DOHH2 (cell line): ENCODE data around the gene PXK.

Experiments used
- H3F3A ChIP-seq: fragments of 200-600 bp; sonication (generic), shearing (Covaris generic); 2 replicates; pipeline ENCODE4 v1.6.0; 2016; ENCODE audit warnings: antibody characterized with exemption, mild to moderate bottlenecking; ENCODE audit not compliant: control insufficient read depth, insufficient read depth
- H3K27ac ChIP-seq: fragments of 200-600 bp; sonication (generic); 2 replicates; pipeline ENCODE4 v1.5.1; 2014; ENCODE audit warnings: low read depth, mild to moderate bottlenecking, low read length, moderate library complexity
- H3K27me3 ChIP-seq: fragments of 200-600 bp; sonication (generic); 2 replicates; pipeline ENCODE4 v1.6.1; 2014; ENCODE audit warnings: mild to moderate bottlenecking, low read length, mixed read lengths; ENCODE audit not compliant: control insufficient read depth
- H3K36me3 ChIP-seq: fragments of 200-600 bp; sonication (generic); 2 replicates; pipeline ENCODE4 v1.6.1; 2014; ENCODE audit warnings: mild to moderate bottlenecking, low read length, moderate library complexity, mixed read lengths; ENCODE audit not compliant: control insufficient read depth
- H3K4me1 ChIP-seq: fragments of 200-600 bp; sonication (generic); 2 replicates; pipeline ENCODE4 v1.6.1; 2014; ENCODE audit warnings: mild to moderate bottlenecking, low read length, mixed read lengths; ENCODE audit not compliant: control insufficient read depth
- H3K4me2 ChIP-seq: fragments of 200-600 bp; sonication (generic); 2 replicates; pipeline ENCODE4 v1.6.0; 2014; ENCODE audit warnings: mild to moderate bottlenecking, low read length, moderate library complexity
- H3K4me3 ChIP-seq: fragments of 200-600 bp; sonication (generic); 2 replicates; pipeline ENCODE4 v1.5.1; 2014; ENCODE audit warnings: mild to moderate bottlenecking, low read length, mixed read lengths
- H3K79me2 ChIP-seq: fragments of 200-600 bp; sonication (generic); 2 replicates; pipeline ENCODE4 v1.6.1; 2014; ENCODE audit warnings: mild to moderate bottlenecking, low read length, mixed read lengths; ENCODE audit not compliant: control insufficient read depth
- H3K9me2 ChIP-seq: fragments of 200-600 bp; sonication (generic); replicated peaks from 2 replicates; pipeline ENCODE4 v1.6.1; 2014; ENCODE audit warnings: mild to moderate bottlenecking, low read length, mixed read lengths; ENCODE audit not compliant: control insufficient read depth
- H3K9me3 ChIP-seq: fragments of 200-600 bp; sonication (generic); 2 replicates; pipeline ENCODE4 v1.6.1; 2014; ENCODE audit warnings: antibody characterized with exemption, low read length, mixed read lengths; ENCODE audit not compliant: control insufficient read depth, insufficient read depth
- H4K20me1 ChIP-seq: fragments of 200-600 bp; sonication (generic); 2 replicates; pipeline ENCODE4 v1.6.0; 2014; ENCODE audit warnings: low read depth, mild to moderate bottlenecking, antibody characterized with exemption, low read length, moderate library complexity; ENCODE audit not compliant: control insufficient read depth, insufficient read depth
- CTCF ChIP-seq: fragments of 200-600 bp; sonication (generic); IDR thresholded peaks from one replicate; pipeline ENCODE4 v1.5.1; 2014; ENCODE audit warnings: antibody characterized with exemption, mild to moderate bottlenecking, low read depth, low read length; ENCODE audit not compliant: poor library complexity, severe bottlenecking
- EZH2phosphoT487 ChIP-seq: fragments of 200-600 bp; sonication (generic); IDR thresholded peaks from 2 replicates; pipeline ENCODE4 v1.6.1; 2017; ENCODE audit warnings: borderline replicate concordance, mild to moderate bottlenecking, antibody characterized with exemption, low read length, moderate library complexity, mixed read lengths

PXK gene

GRCh38 chr3:58416191-58416590 lies 83.5 kb downstream of the PXK start:
- Histone ChIP-seq H3K4me1 (peaks cover 12% of the 10 kb centered on the region), H3K9me3 (no peaks in the 10 kb centered on the region), H3K4me3 (no peak overlapping the region), H3F3A (peaks cover 36% of the 10 kb centered on the region), H3K27ac (no peak overlapping the region), H3K79me2 (peaks cover 20% of the 10 kb centered on the region), H3K4me2 (no peak overlapping the region), H4K20me1 (peaks cover 5% of the 10 kb centered on the region; the same call in 1 of the 2 replicates), H3K9me2 (no peaks in the 10 kb centered on the region), H3K36me3 (peaks cover 98% of the 10 kb centered on the region), H3K27me3 (no peaks in the 10 kb centered on the region)
- no peak for TF ChIP-seq EZH2phosphoT487
- TF ChIP-seq CTCF = no peak

GRCh38 chr3:58417075-58417474 lies 84.4 kb downstream of the PXK start:
- Histone ChIP-seq H3K9me2 (no peaks in the 10 kb centered on the region), H3K4me3 (no peak overlapping the region), H3K9me3 (no peaks in the 10 kb centered on the region), H3K4me1 (peaks cover 12% of the 10 kb centered on the region), H3K79me2 (peaks cover 20% of the 10 kb centered on the region), H3K27me3 (no peaks in the 10 kb centered on the region), H3K36me3 (peaks cover 98% of the 10 kb centered on the region), H3K27ac (no peak overlapping the region), H3K4me2 (no peak overlapping the region), H4K20me1 (peaks cover 5% of the 10 kb centered on the region; the same call in 1 of the 2 replicates), H3F3A (peaks cover 34% of the 10 kb centered on the region)
- no peak for TF ChIP-seq EZH2phosphoT487
- TF ChIP-seq CTCF = no peak

- Histone ChIP-seq H3K4me2 (no peak overlapping the region), H3K79me2 (peaks cover 20% of the 10 kb centered on the region), H4K20me1 (peaks cover 5% of the 10 kb centered on the region; the same call in 1 of the 2 replicates), H3F3A (peaks cover 29% of the 10 kb centered on the region), H3K4me3 (no peak overlapping the region), H3K27ac (no peak overlapping the region), H3K9me3 (no peaks in the 10 kb centered on the region), H3K9me2 (no peaks in the 10 kb centered on the region), H3K4me1 (peaks cover 12% of the 10 kb centered on the region), H3K36me3 (peaks cover 98% of the 10 kb centered on the region), H3K27me3 (no peaks in the 10 kb centered on the region)
- TF ChIP-seq CTCF (no peak), EZH2phosphoT487 (no peak)
Measured at GRCh38 chr3:58418227-58418626, 85.5 kb downstream of the PXK start.
